GM11168 (cell line): ENCODE measurements around the gene ZIC4.

ENCODE experiments used
- in situ Hi-C: fragments of 300-500 bp; cut with MboI; formaldehyde crosslinking; loops from one replicate; pipeline ENCODE4 v1.12.0; 2022; ENCODE audit warnings: low sequenced_read_pairs; ENCODE audit not compliant: unreplicated experiment

ZIC4 gene

DNA sequence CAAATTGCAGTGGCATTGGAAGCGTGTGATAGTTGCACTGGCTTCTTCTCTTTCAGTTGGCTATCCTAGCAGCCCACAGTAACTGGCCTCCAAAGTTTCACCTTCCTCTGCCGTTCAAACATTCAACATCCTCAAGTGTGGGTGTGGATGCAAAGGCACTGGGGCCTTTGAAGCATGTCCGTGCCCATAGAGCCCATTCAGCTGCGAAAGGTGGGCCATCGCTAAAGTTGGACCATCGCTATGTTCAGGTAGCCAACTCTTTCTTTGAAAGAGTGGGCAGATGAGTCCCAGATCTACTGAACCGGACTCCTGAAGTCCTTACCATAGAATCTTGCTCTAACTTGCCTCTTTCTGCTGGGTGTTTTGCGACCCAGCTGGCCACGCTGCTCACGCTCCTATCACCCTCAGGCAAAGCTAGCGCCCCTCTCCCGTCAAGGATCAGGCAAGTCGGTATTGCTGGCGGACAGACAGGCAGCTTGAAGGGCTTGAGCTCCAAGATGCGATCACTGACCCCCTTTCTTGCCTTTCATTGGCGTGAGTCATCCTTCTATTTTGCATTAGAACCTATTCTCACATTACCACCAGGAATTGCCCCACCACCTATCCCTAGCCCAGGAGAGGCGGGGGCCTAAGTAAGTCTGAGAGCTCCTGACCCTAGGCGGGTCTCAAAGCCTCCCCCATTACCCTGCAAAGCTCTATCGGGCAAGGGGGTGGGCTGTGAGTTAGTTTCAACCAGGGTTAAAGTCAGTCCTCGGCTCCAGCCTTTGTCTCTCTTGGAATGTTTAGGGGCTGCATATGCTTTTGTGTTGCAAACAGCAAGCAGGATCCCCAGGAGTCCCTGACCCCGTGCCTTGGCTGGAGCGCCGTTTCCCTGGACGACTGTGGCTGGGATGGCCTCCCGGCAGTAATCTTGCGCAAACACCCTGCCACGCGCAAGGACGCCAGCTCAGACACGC lies 28.7 kb downstream of the ZIC4 start:
- in situ Hi-C loops, result no loop called here

DNA sequence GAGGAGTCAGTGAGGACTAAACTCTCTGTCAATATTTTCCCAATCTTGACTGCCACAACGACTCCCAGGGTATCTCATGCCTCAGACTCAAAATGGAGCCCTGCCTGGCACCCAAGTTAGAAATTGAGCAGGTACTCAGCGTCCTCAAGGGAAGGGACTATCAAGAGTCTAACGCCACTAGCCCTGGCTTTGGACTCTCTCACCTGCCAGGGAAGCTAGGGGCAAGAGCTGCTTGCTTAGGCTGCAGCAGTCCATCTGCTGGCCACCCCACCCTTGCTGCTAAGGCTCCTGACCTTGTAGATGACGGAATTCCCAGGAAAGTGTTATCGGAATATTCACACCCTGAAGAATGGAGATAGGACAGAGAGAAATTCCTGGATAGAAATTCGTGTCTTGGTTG lies 33.0 kb downstream of the ZIC4 start:
- in situ Hi-C loops, result no loop called here

DNA sequence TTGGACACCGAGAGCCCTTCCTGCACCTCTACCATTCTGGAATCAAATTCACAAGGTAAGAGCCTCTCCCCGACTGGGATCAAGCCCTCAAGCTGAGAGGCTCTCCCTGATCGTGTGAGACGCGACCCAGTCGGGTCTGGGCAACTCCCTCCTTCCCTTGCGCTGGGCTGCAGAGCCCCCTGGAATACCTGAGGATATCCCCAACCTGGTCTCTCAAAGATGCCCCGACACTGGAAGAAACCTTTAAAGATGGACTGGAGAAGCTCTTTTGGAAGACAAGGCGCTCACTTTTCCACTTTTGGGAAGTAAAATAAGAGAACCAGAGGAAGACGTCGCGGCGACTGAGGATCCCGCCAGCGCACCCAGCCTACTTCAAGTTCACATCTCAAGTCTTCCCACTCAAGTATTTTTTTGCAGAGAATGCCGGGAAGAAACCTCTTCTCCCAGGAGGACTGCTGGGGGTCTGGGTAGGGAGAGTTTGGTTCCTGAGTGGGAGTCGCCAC lies 33.8 kb downstream of the ZIC4 start:
- in situ Hi-C loops, result no loop called here

DNA sequence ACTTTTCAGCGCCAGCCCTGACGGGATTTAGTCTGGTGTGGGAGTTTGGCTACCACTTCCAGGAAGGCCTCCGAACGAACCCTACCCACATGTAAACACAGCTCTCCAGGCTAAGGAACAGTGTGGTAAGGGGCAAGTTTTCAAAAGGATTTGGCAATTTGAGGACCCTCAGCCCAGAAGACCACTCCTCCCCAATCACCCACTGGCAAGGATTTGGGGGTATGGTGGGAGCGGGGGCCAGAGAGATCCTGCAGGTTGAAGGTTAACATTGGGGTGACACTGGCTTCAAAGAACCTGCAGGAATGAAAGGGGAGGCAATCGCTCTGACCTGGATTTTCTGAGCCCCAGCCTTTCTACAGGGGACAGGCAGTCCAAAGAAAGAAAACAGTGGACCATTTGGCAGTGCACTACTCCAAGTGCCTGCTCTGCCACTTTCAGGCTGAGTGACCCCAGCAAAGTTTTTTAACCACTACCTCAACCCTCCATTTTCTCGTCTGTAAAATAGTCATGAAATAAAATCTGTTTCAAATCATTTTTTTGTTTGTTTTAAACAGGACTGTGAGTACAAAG lies 34.5 kb downstream of the ZIC4 start:
- in situ Hi-C loops, result no loop called here

DNA sequence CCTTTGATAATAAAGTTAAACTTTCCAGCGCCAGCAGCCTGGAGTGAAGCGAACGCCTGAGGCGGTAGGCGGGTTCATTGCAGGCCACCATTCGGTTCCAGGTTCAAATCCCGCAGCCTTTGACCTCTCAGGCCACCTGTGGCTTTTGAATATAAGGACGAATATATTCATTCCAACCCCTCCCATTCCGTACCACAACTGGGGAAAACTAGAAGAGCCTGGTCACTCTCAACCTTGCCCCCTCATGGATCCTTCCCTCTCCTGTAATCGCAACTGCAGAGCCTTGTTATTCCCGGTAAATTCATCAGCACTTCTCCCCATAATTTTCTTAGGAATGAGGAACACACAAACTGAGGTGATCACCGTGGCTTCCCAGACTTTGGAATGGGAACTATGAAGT lies 35.2 kb downstream of the ZIC4 start:
- in situ Hi-C loops, result no loop called here

DNA sequence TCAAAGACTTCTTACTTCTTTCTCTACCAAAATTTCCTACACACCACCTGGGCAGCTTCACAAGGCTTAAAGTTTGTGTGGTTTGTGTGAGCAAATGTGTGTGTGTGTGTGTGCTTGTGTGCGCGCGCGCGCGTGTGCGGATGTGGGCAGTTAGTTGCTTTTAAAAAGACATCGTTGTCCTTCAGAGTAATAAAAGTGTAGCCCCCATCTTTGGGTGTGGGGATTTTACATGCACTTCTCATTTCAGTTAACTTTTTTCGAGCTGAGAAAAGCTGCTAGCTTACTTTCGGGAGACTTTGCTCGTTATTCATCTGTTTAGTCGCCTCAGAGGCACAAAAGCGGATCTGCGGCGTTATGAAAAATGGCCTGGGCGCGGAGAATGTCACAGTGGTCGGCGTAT lies 36.0 kb downstream of the ZIC4 start:
- in situ Hi-C loops, result no loop called here

DNA sequence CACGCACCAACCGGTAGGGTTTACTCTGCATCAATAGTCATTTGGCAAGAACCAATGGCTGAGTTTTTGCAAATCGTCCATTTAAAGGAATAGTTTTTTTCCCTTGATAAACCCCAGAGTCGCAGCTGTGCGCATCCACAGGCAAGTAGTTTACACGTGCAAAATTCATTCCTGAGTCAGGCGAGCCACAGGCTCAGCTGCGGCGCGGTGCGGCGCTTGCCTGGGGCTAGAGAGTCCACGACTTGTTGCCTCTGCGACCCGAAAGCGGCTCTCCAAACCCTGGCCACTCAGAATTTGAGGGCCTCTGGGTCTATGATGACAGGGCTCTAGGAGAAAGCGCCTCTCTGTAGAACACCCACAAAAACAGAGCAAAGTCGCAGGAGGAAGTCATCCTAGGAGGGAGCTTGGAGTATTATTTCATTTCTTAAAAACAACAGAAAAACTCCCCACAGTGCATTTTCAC lies 36.7 kb downstream of the ZIC4 start:
- in situ Hi-C loops, result no loop called here

DNA sequence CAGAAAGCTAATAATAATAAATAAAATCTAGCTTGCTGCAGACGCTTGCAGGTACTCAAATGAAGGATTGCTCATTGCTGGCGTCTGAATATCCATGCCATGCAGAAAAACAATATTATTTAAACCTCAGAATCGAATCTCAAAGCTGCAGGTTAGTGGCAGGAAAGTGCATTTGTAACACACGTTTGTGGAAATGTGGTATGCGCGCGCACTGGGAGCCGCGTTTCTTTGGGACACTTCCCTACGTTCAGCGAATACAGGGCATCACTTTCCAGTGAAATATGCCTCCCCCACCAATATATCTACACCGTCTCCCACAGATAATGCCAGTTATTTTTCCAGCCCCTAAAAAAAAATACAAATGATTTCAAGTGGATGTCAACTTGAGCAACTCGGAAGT lies 37.1 kb downstream of the ZIC4 start:
- in situ Hi-C loops, result no loop called here

DNA sequence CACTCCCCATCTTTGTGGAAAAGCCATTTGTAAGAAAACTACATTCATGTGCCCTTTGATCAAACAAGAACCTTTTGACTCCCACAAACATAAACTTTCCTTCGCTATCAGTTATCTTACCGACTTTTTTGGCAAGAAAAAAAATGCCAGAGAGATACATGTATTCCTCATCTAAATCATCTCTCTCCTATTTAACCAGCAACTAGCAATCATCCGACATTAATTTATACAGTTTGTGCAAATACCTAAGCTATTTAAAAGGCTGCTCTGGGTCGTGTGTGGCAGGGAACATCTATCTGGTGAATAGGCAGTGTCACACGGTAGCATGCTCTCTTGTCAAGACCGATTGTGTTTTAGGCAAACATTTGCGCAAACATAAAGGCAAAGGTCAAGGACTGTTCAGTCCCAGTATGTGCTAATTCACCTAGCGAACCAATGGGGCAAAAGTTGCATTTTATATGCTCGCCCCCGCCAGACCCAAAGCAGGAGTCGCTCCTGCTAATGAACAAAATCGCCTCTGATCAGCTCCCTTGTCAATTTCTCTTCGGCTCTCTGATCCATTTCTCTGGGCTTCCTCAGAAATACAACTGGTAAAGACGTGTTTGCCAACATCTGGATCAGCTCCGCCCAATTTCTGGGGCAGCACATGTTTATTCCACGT lies 37.7 kb downstream of the ZIC4 start:
- in situ Hi-C loops, result no loop called here

DNA sequence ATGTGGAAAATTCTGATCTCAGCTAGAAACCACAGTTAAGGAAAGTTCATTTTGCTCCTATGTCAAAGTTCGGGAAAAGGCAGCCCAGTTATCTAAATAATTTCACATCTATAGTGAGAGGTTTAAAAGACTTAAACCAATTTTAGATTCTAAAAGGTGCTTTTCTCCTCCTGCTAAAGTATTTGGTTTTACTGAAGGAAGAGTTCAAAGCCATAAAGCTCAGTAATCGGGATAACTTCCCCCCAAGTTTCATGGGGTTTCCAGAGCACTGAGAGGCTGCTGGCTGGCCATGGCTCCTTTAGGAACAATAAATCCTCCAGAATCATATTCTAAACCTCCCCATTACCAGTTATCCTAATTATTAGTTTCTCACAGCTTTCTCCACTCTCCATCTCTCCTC lies 38.2 kb downstream of the ZIC4 start:
- in situ Hi-C loops, result no loop called here

DNA sequence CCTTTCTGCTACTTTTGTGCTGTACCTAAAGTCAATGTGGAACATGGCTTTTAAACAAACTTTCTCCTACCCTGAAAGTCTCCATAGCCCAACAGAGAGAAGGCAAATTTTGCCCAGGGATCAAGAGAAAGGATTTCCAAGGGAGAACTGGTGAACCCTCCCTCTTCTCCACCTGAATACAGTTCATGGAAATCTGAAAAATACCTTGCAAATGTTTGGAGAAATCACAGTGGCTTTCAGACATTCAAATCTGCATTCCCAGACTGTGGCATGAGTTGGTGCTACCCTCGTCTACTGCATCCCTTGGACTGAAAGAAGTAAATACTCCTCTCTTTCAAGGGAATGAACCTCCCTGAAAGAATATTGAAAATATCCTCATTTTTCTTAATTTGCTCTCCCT lies 38.7 kb downstream of the ZIC4 start:
- in situ Hi-C loops, result no loop called here

DNA sequence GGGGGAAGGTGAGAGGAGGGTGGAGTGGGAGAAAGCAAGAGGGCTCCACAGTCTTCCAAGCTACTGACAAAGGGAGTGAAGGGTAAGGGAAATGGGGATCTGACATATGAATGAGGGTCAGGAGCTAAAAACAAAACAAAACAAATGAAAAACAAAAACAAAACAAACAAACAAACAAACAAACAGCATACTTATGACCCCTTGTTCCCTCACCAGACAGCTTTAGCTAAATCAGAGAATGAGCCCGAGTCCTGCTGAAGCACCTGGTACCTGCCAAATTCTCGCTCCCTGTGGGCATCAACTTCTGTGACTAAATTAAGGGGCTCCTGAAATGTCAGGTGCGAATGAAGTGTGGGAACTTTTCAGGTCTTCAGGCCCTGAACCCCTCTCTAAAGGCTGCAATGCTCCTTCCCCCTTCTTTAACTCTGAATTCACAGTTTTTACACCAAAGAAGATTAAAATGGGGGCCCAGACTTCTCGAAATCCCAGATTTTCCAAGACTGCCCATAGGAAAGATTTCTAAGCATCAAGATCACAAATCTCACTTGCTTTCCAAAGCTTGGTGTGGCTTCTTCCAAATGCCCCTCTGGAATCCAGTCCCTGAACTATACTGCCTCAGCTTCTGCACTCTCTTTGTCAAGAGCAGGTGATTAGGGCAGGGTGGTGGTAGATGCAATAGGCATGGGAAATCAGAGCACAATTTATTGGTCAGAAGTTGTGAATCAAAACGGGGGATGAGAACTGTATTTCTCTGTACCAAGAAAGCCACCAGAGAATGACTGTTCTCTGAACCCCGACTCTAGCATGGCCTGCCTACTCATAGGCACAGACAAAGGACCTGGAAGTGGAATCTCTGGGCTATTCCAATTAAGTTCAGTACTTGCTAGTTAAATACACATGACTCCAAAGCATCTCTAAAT lies 40.9 kb downstream of the ZIC4 start:
- in situ Hi-C loops, result no loop called here

DNA sequence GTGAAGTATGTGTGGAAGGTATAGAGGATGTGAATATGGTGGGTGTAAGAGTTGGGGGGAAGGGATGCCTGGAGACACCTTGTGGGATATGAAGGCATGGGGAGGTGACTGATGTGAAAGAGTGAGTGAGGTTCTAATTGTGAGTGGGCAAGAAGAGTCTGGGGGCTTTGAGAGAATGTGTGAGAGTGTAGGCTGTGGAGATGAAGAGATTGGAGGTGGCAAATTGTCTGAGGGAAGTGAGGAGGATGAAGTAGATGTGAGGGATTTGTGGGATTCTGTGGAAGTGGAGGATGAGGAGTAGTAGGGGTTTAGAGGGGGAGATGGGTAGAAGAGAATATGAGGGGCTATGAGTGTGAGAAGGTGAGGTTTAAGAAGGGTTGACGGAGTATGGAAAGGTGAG lies 41.6 kb downstream of the ZIC4 start:
- in situ Hi-C loops, result no loop called here

DNA sequence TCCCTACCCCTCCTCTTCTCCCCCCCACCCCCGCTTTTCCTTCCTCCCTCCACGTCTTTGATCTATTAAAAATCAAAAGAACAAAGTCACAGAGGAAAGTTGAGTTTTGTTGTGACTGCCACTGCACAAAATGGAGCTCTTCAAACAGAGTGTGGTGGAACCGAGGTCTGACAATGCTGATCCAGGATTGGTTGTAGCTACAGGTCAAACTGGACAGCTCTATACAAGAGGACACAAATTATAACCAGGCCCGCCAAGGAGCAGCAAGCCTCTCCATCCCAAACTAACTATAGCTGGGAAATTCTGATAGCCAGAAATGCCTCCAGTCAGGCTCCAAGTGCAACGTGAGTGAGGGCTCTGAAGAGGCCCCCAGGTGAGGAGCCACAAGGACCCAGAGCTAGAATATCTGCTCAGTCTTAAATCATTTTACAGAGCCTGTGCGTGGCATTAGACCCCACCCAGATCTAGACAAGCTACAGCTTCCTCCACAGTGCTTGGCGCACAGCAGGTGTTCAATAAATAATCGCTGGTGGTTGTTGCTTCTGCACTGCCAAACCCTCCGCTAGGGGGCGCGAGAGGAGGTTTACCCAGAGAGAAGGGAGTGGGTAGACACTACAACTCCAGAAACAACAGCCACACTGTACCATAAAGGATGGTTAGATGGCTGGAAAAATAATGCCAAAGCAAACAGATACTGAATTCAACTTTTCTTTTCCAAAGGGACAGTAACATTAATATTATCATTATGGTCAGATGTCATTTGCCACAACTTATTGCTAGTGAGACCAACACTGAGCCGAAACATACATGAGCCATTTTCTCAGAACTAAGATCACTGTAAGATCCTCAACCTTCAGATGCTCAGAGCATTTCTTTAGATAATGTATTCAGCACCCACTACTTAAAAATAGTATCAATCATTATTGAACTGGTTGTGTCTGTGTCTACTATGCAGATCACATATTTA lies 44.6 kb downstream of the ZIC4 start:
- in situ Hi-C loops, result no loop called here

DNA sequence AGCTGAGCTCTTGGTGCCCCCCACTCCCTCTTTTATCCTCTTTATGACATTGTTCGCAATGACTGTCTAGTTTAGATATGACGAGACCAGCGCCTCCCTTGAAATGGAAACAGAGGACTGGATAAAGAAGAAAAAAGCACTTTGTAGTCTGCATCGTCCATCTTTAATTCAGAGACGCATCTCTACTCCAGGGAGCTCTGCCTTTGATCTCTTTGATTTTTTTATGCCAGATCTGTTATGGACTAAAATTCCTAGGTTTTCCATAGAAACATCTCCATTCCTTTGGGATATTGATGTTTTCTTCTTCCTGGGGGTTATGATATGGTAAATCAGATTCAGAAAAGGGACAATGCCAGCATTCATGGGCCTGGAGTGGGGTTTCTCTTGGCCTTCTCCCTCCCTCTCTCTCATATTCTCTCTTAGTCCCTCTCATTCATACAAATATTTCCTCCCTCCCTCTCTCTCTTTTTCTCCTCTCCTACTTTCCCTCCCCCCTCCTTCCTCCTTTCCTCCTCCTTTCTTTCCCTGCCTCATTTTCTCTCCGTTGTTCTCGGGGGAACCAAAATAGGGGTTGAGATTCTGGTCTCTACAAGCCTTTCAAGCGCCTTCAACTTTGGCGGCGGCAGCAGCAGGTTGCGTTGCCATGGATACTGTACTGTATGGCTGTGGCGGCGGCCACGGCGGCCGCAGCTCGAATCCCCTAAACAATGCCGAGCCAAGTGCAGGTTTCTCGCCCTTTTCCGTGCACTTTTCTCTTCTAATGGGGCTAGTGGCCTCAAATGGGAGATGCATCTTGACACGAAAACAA lies 45.5 kb downstream of the ZIC4 start:
- in situ Hi-C loops, result no loop called here

DNA sequence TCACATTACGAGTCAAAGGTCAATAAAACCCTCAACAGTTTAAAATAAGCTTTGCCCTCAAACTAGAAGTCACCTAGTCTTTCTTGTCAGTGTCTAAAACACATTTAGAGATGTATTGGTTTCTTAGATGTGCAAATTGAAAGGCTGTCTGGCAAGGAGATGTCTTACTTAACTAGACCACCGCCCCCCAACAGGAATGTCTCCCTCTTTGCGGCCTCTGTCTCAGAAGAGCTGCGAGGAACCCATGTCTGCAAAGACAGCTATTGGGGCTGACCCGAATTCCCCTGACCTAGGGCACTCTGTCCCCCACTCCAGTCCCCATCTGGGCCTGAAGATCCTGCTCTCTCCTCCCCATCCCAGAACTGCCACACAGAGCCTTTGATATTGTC lies 46.3 kb downstream of the ZIC4 start:
- in situ Hi-C loops, result no loop called here

DNA sequence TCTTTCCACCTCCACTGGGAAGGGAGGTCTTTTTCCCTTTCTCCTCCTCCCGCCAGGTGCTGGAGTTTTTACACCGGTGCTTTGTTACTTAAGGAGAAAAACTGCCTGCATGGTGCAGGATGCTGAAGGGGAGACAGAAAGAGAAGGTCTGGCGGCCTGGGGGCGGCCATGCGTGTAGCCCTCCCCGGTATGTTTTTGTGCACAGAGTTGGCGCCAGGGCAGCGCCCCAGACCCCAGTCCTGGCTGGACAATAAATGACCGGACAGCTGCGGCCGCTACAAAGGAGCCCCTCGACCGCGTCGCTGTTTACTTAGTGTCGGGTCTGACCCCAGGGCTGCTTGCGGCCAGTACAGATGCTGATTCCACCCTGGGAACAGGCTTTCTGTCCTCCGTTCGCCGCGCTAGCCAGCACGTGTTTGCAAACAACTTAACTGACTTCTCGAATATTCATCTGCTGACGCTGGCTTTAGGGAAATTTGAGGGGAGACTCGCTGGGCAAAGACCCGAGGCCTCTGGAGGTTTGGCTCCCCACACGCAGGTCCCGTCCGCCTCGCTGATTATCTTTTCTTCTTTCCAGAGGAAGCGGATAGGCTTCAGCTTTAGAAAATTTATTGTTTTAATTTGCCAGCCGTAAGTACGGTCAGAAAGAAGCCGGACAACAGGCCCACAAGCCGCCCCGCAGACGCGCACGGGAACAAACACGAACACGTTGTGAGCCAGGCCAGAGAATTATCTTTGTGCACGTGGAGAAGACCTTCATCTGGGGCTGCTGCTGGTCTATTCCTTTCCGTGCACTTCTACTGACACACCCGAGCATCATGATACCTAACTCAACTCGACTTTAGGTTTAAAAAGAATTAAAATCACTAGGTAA lies 46.9 kb downstream of the ZIC4 start:
- in situ Hi-C loops, result no loop called here
